ENCODE measurements around the gene MYOZ1.
"Not testable (repeated sequence)": the region's sequence is repeated elsewhere in the genome, so short reads cannot be mapped to it uniquely, and the experiment has no call there.

Gene MYOZ1

GRCh38 chr10:73647875-73648651 is 6.8 kb upstream of the MYOZ1 start:
- no peak for DNase-seq (ENCODE audit: low read depth, low spot score)

GRCh38 chr10:73647211-73647874 is 6.1 kb upstream of the MYOZ1 start:
- peak; percentile 88 for DNase-seq (ENCODE audit: low read depth, low spot score)

- DNase-seq (ENCODE audit: low read depth, low spot score): peak; percentile 45
Observed at GRCh38 chr10:73646598-73647041, 5.3 kb upstream of the MYOZ1 start.

GRCh38 chr10:73645251-73645650 is 4.0 kb upstream of the MYOZ1 start:
- no peak for DNase-seq (ENCODE audit: low read depth, low spot score)

- no peak for DNase-seq (ENCODE audit: low read depth, low spot score)
Observed at GRCh38 chr10:73644767-73645166, 3.5 kb upstream of the MYOZ1 start.

GRCh38 chr10:73644015-73644743 is 2.9 kb upstream of the MYOZ1 start:
- peak; percentile 78 for DNase-seq (ENCODE audit: low read depth, low spot score)

GRCh38 chr10:73643362-73643761 is 2.1 kb upstream of the MYOZ1 start:
- no peak for DNase-seq (ENCODE audit: low read depth, low spot score)

GRCh38 chr10:73639286-73639685 is 2.0 kb downstream of the MYOZ1 start:
- no peak for DNase-seq (ENCODE audit: low read depth, low spot score)

- no peak for DNase-seq (ENCODE audit: low read depth, low spot score)
Observed at GRCh38 chr10:73635781-73636180, 5.5 kb downstream of the MYOZ1 start.

- no peak for DNase-seq (ENCODE audit: low read depth, low spot score)
Observed at GRCh38 chr10:73634421-73634820, 6.9 kb downstream of the MYOZ1 start.

GRCh38 chr10:73629165-73629564 is 12.1 kb downstream of the MYOZ1 start:
- DNase-seq (ENCODE audit: low read depth, low spot score): no peak

GRCh38 chr10:73628405-73628804 is 12.9 kb downstream of the MYOZ1 start:
- DNase-seq (ENCODE audit: low read depth, low spot score): no peak

GRCh38 chr10:73627300-73627699 is 14.0 kb downstream of the MYOZ1 start:
- no peak for DNase-seq (ENCODE audit: low read depth, low spot score)

GRCh38 chr10:73625884-73626752 is 15.2 kb downstream of the MYOZ1 start:
- peak; percentile 96 for DNase-seq (ENCODE audit: low read depth, low spot score)

- DNase-seq (ENCODE audit: low read depth, low spot score): peak; percentile 73
Observed at GRCh38 chr10:73625004-73625883, 16.0 kb downstream of the MYOZ1 start.

GRCh38 chr10:73623056-73623455 is 18.2 kb downstream of the MYOZ1 start:
- DNase-seq (ENCODE audit: low read depth, low spot score): no peak

GRCh38 chr10:73620974-73621373 is 20.3 kb downstream of the MYOZ1 start:
- not testable (repeated sequence) for DNase-seq (ENCODE audit: low read depth, low spot score)

- DNase-seq (ENCODE audit: low read depth, low spot score): not testable (repeated sequence)
Observed at GRCh38 chr10:73617143-73617542, 24.1 kb downstream of the MYOZ1 start.

GRCh38 chr10:73614720-73615119 is 26.6 kb downstream of the MYOZ1 start:
- DNase-seq (ENCODE audit: low read depth, low spot score): no peak

GRCh38 chr10:73609116-73609515 is 32.2 kb downstream of the MYOZ1 start:
- no peak for DNase-seq (ENCODE audit: low read depth, low spot score)
